SK-N-SH treated with all-trans-retinoic acid at 6 μM for 48 hours (cell line): ENCODE measurements around the gene EID2.

Experiments
- BACH2 ChIP-seq: fragments of 250-450 bp; sonication (Bioruptor Pico); IDR thresholded peaks from 2 replicates; pipeline ENCODE4 v1.9.0; 2021; ENCODE audit warnings: mild to moderate bottlenecking, borderline replicate concordance
- RARB ChIP-seq: fragments of 250-450 bp; sonication (Bioruptor Pico); IDR thresholded peaks from 2 replicates; pipeline ENCODE4 v1.8.0; 2021; ENCODE audit warnings: mild to moderate bottlenecking, moderate library complexity
- TF ChIP-seq, protein P1 (sequence below): fragments of 250-450 bp; sonication (Bioruptor Pico); IDR thresholded peaks from 2 replicates; pipeline ENCODE4 v1.5.0; 2020; ENCODE audit warnings: mild to moderate bottlenecking, moderate library complexity

GRCh38 chr19:39494661-39495060 lies 45.3 kb downstream of the EID2 start:
- TF ChIP-seq BACH2 (CRISPR knock-in tag): no peak
- TF ChIP-seq RARB: no peak
- TF ChIP-seq, protein P1, sequence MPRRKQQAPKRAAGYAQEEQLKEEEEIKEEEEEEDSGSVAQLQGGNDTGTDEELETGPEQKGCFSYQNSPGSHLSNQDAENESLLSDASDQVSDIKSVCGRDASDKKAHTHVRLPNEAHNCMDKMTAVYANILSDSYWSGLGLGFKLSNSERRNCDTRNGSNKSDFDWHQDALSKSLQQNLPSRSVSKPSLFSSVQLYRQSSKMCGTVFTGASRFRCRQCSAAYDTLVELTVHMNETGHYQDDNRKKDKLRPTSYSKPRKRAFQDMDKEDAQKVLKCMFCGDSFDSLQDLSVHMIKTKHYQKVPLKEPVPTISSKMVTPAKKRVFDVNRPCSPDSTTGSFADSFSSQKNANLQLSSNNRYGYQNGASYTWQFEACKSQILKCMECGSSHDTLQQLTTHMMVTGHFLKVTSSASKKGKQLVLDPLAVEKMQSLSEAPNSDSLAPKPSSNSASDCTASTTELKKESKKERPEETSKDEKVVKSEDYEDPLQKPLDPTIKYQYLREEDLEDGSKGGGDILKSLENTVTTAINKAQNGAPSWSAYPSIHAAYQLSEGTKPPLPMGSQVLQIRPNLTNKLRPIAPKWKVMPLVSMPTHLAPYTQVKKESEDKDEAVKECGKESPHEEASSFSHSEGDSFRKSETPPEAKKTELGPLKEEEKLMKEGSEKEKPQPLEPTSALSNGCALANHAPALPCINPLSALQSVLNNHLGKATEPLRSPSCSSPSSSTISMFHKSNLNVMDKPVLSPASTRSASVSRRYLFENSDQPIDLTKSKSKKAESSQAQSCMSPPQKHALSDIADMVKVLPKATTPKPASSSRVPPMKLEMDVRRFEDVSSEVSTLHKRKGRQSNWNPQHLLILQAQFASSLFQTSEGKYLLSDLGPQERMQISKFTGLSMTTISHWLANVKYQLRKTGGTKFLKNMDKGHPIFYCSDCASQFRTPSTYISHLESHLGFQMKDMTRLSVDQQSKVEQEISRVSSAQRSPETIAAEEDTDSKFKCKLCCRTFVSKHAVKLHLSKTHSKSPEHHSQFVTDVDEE (CRISPR knock-in tag): no peak
